Peyer's patch (tissue), 4 donors: ENCODE results near the gene SLC49A4.

ENCODE experiments used
- CTCF ChIP-seq, 6 experiments: fragments of 450-650 bp in 4 of 6; fragments of 200-600 bp in 2 of 6; sonication (generic) in 1 of 6; IDR thresholded peaks; one replicate each; pipeline ENCODE4 v1.5.1; 2017 to 2019; ENCODE audit warnings: antibody characterized with exemption in 6 of 6, mild to moderate bottlenecking in 3 of 6, moderate library complexity in 1 of 6
- POLR2A ChIP-seq, 2 donors: fragments of 450-650 bp; IDR thresholded peaks; one replicate each; pipeline ENCODE4 v1.5.1; 2017; ENCODE audit warnings: antibody characterized with exemption in 2 of 2, mild to moderate bottlenecking in 2 of 2, moderate library complexity in 2 of 2

GRCh38 chr3:122803977-122804376 is 9.1 kb downstream of the SLC49A4 start:
- TF ChIP-seq CTCF (IDR thresholded peaks at IDR 0.05) (no peak), POLR2A (IDR thresholded peaks at IDR 0.05) (no peak)
